Mesenteric fat pad (tissue), 1 donor: ENCODE data around the gene GALNT7. TPM values are rescaled to one million over a fixed set of nuclear protein-coding genes. Genes with fewer than 3 reads are reported as not detected.
"Not testable (repeated sequence)": the region's sequence is repeated elsewhere in the genome, so short reads cannot be mapped to it uniquely, and the experiment has no call there.

Source experiments
- DNase-seq: peaks from one replicate; pipeline ENCODE4 v3.0.0-alpha.2; 2020; ENCODE audit warnings: low spot score
- long read RNA-seq: library from polyadenylated mRNA; unstranded; transcript quantifications from one replicate; pipeline ENCODE4 v2.0.0, GENCODE V29; 2020
- total RNA-seq: library from RNA; stranded (reverse); fragmentation: NEBNext Ultra II Directional; extraction: Animal tissue kit (Norgen Biotek cat#: 25700); gene quantifications from one replicate; pipeline ENCODE4 v1.2.1, GENCODE V29; 2021
- donor health status: DM: yes; HTN: yes; CAD: no.

The GALNT7 gene, protein sequence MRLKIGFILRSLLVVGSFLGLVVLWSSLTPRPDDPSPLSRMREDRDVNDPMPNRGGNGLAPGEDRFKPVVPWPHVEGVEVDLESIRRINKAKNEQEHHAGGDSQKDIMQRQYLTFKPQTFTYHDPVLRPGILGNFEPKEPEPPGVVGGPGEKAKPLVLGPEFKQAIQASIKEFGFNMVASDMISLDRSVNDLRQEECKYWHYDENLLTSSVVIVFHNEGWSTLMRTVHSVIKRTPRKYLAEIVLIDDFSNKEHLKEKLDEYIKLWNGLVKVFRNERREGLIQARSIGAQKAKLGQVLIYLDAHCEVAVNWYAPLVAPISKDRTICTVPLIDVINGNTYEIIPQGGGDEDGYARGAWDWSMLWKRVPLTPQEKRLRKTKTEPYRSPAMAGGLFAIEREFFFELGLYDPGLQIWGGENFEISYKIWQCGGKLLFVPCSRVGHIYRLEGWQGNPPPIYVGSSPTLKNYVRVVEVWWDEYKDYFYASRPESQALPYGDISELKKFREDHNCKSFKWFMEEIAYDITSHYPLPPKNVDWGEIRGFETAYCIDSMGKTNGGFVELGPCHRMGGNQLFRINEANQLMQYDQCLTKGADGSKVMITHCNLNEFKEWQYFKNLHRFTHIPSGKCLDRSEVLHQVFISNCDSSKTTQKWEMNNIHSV
- total RNA-seq = 9.8 TPM
- long read RNA-seq, full-length matches to known transcripts = 6 of 15 reads
- long read RNA-seq, partial matches to known transcripts = 2 of 15 reads
- long read RNA-seq, other reads (novel, unspliced or antisense) = 7 of 15 reads

DNA sequence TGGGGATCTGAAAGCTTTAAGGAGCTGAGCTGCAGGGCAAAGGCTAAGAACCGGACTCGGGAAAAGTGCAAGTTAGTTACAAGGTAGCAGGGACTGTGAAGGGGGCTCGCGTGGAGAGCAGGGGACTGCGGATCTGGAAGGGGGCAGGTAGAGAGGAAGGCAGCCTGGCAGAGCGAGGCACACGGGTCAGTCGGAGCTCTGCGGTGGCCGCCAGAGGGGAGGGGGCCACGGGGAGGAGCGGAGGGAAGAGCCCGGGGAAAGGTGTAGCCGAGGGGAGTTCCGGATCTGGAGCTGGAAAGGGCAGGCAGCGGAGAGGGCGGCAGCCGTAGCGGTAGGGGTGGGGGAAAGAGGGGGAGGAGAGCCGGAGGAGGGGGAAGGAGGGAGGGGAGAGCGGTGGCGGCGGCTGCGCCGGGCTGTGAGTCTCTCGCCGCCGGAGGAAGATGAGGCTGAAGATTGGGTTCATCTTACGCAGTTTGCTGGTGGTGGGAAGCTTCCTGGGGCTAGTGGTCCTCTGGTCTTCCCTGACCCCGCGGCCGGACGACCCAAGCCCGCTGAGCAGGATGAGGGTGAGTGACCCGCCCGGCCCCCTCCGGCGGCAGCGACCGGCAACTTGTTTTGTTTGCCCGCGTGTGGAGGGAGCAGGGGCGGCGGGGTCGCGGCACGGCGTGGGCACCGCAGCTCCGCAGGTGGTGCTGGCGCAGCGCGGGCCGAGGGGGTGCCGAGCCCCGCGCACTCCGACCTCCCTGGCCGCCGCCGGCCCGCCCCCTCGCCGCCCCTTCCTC, at the start of gene GALNT7:
TSS of gene GALNT7 (plus strand) at position 416 of the 782 bp plus-strand sequence. CDS start at position 441, 25 bp downstream.
- peak; percentile 92 for DNase-seq

DNA sequence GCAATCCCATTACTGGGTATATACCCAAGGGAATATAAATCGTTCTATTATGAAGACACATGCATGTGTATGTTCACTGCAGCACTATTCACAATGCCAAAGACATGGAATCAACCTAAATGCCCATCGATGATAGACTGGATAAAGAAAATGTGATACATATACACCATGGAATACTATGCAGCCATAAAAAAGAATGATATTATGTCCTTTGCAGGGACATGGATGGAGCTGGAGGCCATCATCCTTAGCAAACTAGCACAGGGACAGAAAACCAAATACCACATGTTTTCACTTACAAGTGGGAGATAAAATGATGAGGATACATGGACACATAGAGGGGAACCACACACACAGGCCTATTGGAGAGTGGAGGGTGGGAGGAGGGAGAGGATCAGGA, 49.8 kb upstream of the GALNT7 start:
- DNase-seq = not testable (repeated sequence)

DNA sequence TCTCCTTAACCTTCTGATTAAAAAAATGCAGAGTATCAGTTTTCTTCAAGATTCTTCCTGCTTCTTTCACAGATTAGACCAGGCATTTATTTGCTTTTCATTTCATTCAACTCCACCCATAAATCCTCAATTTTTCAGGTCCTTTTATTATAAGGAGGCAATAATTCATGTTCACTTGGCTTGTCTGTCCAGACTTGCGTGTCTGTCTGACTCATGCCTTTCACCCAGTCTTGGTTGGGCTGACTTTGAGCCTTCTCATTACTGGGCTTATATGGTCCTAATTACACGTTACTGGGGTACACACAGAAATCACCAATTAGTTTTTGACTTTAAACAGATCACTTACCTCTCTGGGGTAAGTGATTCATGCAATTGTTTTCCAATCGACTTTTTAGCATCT, 48.8 kb upstream of the GALNT7 start:
- no peak for DNase-seq

DNA sequence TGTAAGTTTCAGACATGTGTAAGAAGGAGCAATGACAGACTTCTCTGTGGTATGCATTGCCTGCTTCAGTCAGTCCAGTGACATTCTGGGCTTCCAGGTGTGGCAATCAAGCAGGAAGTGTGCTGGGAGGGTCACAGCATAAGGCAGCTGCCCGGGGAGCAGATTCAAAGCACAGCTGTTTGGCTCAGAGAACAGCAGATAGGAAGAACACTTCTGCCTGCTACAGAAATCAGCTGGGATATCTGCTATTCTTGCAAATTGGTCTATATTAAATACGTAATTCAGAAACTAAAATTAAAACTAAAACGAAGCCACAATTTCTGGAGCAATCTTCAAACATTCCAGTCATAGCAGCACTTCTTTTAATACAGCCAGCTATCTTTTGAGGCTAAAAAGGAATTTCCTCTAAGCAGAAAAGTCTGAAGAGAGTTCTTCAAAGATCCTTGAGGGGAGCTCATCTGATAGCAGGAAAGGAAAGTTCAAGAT, 47.5 kb upstream of the GALNT7 start:
- DNase-seq = no peak

DNA sequence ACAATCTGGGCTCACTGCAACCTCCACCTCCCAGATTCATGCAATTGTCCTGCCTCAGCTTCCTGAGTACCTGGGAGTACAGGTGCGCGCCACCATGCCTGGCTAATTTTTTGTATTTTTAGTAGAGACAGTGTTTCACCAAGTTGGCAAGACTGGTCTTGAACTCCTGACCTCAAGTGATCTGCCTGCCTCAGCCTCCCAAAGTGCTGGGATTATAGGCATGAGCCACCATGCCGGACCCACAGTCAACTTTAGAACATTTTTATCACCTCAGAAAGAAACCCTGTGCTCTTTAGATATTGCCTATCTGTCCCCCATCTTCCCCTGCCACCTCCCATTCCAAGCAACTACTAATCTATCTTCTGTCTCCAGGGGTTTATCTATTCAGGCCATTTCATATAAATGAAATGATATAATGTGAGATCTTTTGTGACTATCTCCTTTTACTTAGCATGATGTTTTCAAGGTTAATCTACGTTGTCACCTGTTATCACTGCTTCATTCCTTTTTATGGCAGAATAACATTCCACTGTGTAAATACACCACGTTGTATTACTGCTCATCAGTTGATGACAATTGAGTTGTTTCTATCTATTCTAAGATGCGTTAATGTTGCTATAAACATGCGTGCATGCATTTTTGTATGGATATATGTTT, 44.3 kb upstream of the GALNT7 start:
- no peak for DNase-seq

DNA sequence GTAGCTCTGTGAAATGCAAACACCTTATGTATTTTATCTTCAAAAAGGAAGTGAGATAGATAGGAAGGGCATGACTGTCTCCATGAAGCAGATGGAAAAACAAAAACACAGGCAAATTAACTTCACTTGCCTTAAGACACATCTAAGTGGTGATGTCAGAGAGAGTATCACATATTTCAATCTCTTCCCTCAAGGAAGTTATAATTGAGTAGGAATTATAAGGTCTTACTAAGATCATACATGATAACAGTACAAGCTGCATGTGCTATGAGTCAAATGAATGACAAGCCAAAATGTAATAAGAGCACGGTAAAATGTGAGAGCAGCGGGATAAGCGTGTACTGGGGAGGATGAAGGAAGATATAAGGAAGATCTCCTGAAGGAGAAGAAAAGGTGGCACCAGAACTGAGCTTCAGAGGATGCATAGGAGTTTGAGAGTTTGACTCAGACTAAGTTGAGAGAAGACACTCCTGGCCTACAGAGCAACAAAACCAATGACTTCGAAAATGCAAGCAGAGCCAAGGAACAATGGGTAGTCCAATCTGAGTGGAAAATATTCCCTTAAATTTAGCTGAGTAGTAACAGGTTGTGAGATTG, 43.3 kb upstream of the GALNT7 start:
- no peak for DNase-seq

DNA sequence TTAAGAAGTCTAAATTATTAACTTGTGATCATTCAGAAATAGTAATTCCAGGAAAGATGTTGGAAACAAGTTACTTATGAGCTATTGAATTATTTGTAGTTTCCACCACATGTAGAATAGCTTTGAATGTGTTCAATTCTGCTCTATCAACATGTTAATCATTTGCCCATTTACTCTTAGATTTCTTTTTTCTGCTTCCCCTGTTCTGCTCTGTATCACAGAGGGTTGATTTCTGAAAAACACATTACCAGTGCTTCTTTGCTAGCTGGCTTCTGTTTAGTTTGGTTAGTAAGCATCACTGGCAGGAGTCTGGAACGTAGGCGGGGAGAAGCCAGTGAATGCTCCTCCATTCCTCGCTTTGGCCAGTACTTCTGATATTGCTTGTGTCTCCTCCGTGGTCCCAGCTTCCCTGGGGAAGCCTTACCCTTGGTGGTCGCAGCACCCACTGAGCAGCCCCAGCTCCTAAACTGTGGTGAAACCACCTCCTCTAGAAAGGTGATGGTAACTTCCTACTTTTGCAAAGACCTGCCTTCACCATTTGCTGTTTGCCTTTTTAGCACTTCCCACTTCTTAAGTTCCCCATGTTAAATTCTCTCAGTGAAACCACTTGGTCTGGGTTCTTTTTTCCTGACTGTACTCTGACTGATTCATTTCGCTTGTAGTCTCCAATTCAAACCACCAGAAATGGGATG, 40.3 kb upstream of the GALNT7 start:
- no peak for DNase-seq

DNA sequence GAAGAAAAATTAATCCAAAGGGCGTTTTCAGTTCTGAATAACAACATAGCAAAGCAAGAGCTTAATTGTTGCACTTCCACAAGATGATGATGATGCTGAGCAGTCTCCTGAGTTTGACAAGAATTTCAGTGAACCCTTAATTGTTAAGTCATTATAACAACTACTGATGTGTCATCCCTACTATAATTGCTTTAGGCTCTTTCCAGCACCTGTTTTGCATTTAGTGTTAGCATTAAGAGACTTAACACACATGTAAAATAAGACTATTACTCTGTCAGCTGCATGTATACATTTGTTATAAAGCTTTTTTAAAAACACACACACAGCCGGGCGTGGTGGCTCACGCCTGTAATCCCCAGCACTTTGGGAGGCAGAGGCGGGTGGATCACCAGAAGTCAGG, 37.9 kb upstream of the GALNT7 start:
- no peak for DNase-seq

DNA sequence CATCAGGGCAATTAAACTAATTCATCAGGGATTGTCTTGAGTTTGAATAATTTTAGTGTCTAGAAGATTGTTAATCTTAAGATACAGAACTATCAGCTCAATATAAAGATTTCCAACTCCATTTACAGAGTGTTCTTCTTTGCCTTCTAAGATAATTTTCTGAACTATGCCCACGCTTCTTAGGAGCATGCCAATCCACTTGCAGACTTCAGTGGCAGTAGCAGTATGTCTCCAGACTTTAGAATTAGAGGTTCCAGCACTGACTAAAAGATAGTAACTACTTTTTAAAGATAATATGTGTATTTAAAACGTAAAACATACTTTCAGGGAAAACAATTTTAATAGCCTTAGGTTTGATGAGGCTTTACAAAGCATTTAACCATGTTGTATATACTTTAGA, 34.2 kb upstream of the GALNT7 start:
- no peak for DNase-seq

DNA sequence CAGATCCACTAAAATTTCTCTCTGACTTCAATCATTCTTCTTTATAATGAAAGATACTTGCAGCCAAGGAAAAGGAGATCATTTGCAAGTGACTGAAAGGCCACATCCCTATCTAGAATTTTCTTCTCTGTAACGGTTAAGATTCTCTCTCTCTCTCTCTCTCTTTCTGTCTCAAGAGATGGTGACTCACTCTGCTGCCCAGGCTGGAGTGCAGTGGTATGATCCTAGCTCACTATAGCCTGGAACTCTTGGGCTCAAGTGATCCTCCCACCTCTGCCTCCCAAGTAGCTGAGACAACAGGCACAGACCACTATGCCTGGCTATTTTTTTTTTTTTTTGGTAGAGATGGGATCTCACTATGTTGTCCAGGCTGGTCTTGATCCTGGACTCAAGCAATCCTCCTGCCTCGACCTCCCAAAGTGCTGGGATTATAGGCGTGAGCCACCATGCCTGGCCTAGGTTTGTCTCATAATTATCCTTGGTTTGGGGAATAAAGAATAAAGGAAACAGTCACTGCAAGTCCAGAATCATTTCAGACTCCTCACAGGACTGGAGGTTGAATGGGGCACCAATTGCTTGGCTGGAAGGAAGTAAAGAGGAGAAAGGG, 33.3 kb upstream of the GALNT7 start:
- no peak for DNase-seq

DNA sequence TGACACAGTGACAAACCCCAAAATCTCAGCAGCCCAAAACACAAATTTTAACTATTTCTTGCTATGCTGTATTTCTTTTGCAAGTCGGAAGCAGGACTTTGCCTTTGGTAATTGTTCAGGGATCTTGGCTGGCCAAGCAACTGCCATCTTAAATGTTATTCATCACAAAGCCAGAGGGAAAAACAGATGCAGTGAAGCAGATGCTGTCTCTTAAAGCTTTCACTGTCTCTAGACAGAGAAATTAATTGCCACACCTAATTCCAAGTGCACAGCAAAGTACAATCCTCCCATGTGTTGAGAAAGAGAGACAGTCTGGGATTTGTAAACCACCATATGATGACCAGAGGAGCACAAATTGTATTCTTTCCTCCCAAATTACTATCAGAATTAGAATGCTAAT, 30.0 kb upstream of the GALNT7 start:
- no peak for DNase-seq

DNA sequence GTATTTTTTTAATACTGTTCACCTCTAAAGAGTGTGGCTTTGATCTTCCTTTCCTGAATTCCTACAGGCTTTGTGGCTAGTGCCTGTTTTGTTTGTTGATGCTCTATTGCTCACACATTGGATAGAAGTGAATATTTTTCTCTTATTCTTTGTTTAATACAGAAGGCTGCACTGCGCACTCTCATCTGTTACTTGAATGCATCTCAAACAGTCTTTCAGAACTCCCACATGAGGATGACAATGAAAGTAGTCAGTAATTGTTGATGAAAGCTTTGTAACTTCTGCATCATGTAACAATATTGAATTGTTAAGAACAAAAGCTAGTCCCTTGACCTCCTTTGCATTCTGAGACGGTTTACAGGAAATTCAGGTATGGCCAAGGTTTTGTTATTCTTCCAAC, 29.1 kb upstream of the GALNT7 start:
- no peak for DNase-seq

DNA sequence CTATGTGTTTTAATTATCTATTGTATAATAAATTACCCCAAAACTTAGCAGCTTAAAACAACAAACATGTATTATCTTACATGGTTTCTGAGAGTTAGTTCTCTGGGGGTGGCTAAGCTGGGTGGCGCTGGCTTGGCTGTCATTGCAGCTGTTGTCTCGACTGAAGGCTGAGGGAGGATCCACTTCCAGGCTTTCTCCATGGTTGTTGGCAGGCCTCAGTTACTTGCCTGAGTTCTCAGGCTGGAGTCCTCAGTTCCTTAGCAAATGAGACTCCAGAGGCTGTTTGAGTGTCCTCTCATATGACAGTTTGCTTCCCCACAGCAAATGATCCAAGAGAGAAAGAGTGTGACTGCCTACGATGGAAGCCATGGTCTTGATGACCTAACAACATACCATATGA, 23.5 kb upstream of the GALNT7 start:
- DNase-seq = no peak

DNA sequence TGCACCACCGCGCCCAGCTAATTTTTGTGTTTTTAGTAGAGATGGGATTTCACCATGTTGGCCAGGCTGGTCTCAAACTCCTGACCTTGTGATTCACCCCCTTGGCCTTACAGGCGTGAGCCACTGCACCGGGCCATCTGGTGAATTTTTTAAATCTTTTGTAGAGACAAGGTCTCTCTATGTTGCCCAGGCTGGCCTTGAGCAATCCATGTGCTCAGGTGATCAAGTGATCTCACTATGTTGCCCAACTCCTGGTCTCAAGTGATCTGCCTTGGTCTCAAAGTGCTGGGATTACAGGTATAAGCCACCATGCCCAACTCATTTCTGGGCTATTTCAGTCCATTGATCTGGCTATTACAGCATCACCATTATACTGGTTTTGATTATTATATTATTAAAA, 22.2 kb upstream of the GALNT7 start:
- no peak for DNase-seq

DNA sequence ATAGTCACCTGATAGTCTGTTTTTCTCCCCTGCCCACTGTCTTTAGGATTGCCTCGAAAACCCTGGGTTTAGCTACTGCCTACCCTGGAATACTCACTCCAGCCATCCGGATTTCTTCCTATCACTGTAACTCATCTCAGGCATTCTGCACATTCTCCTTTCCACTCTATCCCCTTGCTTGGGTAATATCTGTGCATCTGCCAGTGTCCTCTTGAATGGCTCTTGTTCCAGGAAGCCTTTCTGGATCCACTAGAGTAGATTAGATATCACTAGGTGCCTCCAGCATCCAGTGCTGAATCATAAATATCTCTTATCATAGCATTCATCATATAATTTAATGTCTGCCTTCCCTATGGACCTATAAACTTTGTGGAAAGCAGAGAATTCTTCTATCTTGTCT, 17.1 kb upstream of the GALNT7 start:
- no peak for DNase-seq

DNA sequence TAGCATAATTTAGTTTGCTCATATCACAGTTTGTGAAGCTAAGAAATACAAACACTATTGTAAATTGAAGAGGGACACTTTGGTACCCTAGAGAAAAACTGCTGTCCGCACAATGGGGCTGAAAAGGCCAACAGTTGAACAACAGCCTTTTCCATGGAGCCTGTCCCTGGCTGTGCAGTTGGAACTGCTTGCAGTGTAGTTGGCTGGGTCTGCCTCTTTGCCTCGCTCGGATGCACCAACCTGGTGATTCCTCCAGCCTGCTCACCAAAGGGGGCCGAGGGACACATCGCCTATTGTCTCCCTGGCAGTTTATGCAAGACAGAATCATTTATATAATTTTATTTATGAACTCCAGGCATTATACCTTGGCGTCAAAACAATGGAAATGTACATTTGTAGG, 16.5 kb upstream of the GALNT7 start:
- no peak for DNase-seq

DNA sequence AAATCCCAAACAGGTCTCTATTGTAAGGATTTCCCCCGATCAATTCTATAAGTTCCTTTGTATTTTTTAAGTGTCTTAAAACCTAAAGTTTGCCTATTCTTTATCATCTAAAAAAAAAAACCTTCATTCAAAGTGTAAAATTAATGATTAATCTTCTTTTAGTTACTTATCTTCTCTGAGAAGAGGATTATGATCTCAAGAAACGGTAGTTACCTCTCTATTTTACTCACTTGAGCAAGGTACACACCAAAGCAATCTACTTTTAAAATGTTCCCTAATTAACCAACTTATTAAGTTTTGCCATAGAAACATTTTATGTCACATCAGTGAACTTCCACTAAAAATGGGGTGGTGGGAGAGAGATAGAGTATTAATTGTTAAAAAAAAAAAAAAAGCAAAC, 15.2 kb upstream of the GALNT7 start:
- DNase-seq = no peak

DNA sequence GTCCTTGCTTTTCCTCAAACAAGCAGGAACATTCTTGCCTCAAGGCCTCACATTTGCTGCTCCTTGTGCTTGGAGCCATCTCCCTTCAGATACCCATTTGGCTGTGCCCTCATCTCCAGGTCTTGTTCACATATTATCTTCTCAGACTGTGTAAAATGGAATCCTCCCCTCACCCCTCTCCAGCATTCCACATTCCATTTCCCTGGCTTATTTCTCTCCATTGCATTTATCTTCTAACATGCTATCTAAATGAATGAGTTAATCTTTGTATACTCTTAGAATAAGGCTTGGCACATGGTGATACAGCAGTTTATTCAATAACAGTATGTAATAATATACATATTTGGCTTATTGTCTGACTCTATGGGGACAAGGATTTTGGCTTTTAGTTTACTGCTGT, 8.8 kb upstream of the GALNT7 start:
- no peak for DNase-seq

DNA sequence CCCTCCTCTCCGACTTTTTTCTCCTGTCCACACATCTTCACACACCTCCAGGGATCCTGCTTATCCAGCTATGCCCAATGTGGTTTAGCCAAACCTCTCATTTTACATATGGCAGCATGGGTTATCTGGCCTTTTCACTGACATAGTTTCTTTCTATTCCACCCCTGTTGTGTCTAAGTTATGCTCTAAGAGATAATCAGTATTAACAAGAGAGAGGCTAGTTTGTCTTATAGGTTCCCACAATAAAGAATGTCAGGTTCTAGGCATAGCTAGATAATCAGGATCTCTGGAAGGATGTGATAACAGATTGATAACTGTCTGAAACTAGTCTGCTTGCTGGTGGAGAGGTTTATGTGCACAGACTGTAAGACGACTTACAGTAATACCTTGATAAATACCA, 7.7 kb upstream of the GALNT7 start:
- DNase-seq = no peak

DNA sequence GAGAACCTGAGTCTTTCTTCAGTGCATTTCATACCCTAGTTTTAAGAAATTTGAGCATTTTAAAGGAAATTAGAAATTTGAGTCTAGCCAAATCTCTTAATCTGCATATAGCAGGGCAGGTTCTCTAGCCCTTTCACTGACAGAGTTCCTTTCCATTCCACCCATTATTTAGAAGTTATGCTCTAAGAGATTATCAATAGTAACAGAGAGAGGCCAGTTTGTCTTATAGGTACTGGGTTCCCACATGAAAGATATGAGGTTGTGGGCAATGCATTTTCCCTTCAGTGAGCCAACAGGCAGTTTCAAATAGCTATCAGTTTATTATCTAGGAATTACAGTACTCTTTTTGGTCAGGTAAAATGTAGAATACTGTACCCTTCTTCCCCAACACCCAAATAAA, 7.3 kb upstream of the GALNT7 start:
- no peak for DNase-seq
